Coronary artery (tissue), 2 donors: ENCODE results near the gene CHCHD4.
"Not testable (repeated sequence)": the region's sequence is repeated elsewhere in the genome, so short reads cannot be mapped to it uniquely, and the experiment has no call there.

Source experiments
- DNase-seq: peaks from one replicate; pipeline ENCODE4 v3.0.0-alpha.2; 2017; ENCODE audit warnings: low spot score
- H3K27ac ChIP-seq, 2 donors: fragments of 200-600 bp; sonication (generic); one replicate each; pipeline ENCODE4 v1.5.1; 2016 to 2019
- H3K4me3 ChIP-seq: fragments of 200-600 bp; sonication (generic); 2 replicates; pipeline ENCODE4 v1.5.1; 2016; ENCODE audit warnings: mild to moderate bottlenecking, moderate library complexity
- CTCF ChIP-seq: fragments of 200-600 bp; sonication (generic); IDR thresholded peaks from one replicate; pipeline ENCODE4 v1.5.1; 2019; ENCODE audit warnings: antibody characterized with exemption

Gene CHCHD4

GRCh38 chr3:14121859-14122258 lies 2.8 kb downstream of the CHCHD4 start:
- no peak overlapping the region for H3K4me3 ChIP-seq
- TF ChIP-seq CTCF, result no peak
- no peak for DNase-seq
- no peak overlapping the region for H3K27ac ChIP-seq

- not testable (repeated sequence) for DNase-seq, H3K4me3 ChIP-seq, H3K27ac ChIP-seq
Observed at GRCh38 chr3:14120921-14121448, 3.7 kb downstream of the CHCHD4 start.

GRCh38 chr3:14120111-14120920 lies 4.4 kb downstream of the CHCHD4 start:
- TF ChIP-seq CTCF, result no peak
- Histone ChIP-seq H3K4me3 (no peak overlapping the region), H3K27ac (no peak overlapping the region)
- no peak for DNase-seq

GRCh38 chr3:14119651-14120050 lies 5.0 kb downstream of the CHCHD4 start:
- TF ChIP-seq CTCF, result no peak
- H3K4me3 ChIP-seq, result no peak overlapping the region
- no peak for DNase-seq
- H3K27ac ChIP-seq, result no peak overlapping the region

- no peak for DNase-seq
- no peak for TF ChIP-seq CTCF
- Histone ChIP-seq H3K4me3 (no peak overlapping the region), H3K27ac (no peak overlapping the region)
Observed at GRCh38 chr3:14118400-14119381, 6.0 kb downstream of the CHCHD4 start.

- no peak for DNase-seq
- no peak for TF ChIP-seq CTCF
- Histone ChIP-seq H3K4me3 (no peak overlapping the region), H3K27ac (no peak overlapping the region)
Observed at GRCh38 chr3:14117468-14118399, 6.9 kb downstream of the CHCHD4 start.
